ENCODE measurements around the gene DSE. TPM values are rescaled to one million over a fixed set of nuclear protein-coding genes. Genes with fewer than 3 reads are reported as not detected.
A peak's percentile ranks its signal among the peaks of the same experiment; 100 is the strongest.
"Not testable (repeated sequence)": the region's sequence is repeated elsewhere in the genome, so short reads cannot be mapped to it uniquely, and the experiment has no call there.

The DSE gene
- total RNA-seq, 4 donors from 2014 or later: 12.6 to 71.8 (median 16.2) TPM

GRCh38 chr6:116335612-116336215 is 35.0 kb upstream of the DSE start:
- no peak for TF ChIP-seq POLR2A (IDR thresholded peaks at IDR 0.05)
- no peak for TF ChIP-seq CTCF (IDR thresholded peaks at IDR 0.05)
- no peak for DNase-seq
- H3K4me1 ChIP-seq: no peaks in the 10 kb centered on the region

GRCh38 chr6:116338943-116339342 is 31.8 kb upstream of the DSE start:
- Histone ChIP-seq H3K36me3 (no peaks in the 10 kb centered on the region), H3K4me1 (no peaks in the 10 kb centered on the region), H3K27me3 (no peaks in the 10 kb centered on the region), H3K27ac (no peak overlapping the region), H3K9me3 (no peaks in the 10 kb centered on the region), H3K4me3 (no peak overlapping the region)
- DNase-seq: no peak
- TF ChIP-seq POLR2A (IDR thresholded peaks at IDR 0.05): no peak
- no peak for TF ChIP-seq CTCF (IDR thresholded peaks at IDR 0.05)

More at GRCh38 chr6:116335612-116336215, 35.0 kb upstream of the DSE start:
- Histone ChIP-seq H3K9me3 (peaks cover 0 to 3% (median 0%) of the 10 kb centered on the region in 4 donors), H3K27ac (no peak overlapping the region), H3K27me3 (no peaks in the 10 kb centered on the region), H3K36me3 (no peaks in the 10 kb centered on the region), H3K4me3 (no peak overlapping the region)

GRCh38 chr6:116340625-116341024 is 30.1 kb upstream of the DSE start:
- DNase-seq: not testable (repeated sequence)

GRCh38 chr6:116349216-116349615 is 21.5 kb upstream of the DSE start:
- H3K4me1 ChIP-seq: no peaks in the 10 kb centered on the region
- TF ChIP-seq POLR2A (IDR thresholded peaks at IDR 0.05): no peak
- H3K4me3 ChIP-seq: no peak overlapping the region
- no peak overlapping the region for H3K27ac ChIP-seq
- no peak for DNase-seq
- no peaks in the 10 kb centered on the region for H3K36me3 ChIP-seq
- no peaks in the 10 kb centered on the region for H3K27me3 ChIP-seq
- no peaks in the 10 kb centered on the region for H3K9me3 ChIP-seq

More at GRCh38 chr6:116340625-116341024, 30.1 kb upstream of the DSE start:
- H3K4me3 ChIP-seq, H3K4me1 ChIP-seq, H3K36me3 ChIP-seq, H3K27ac ChIP-seq, H3K27me3 ChIP-seq, H3K9me3 ChIP-seq: not testable (repeated sequence)

GRCh38 chr6:116351101-116351500 is 19.6 kb upstream of the DSE start:
- no peak for TF ChIP-seq POLR2A (IDR thresholded peaks at IDR 0.05)
- TF ChIP-seq CTCF (IDR thresholded peaks at IDR 0.05): no peak
- Histone ChIP-seq H3K27ac (no peak overlapping the region), H3K27me3 (no peaks in the 10 kb centered on the region), H3K36me3 (no peaks in the 10 kb centered on the region), H3K4me3 (no peak overlapping the region), H3K4me1 (no peaks in the 10 kb centered on the region), H3K9me3 (no peaks in the 10 kb centered on the region)
- no peak for DNase-seq

- H3K27ac ChIP-seq: peak overlapping the region; percentile 0 to 55 (median 21)
- H3K4me3 ChIP-seq: no peak overlapping the region
- TF ChIP-seq CTCF (IDR thresholded peaks at IDR 0.05) (no peak), POLR2A (IDR thresholded peaks at IDR 0.05) (no peak)
- no peaks in the 10 kb centered on the region for H3K36me3 ChIP-seq
- DNase-seq: no peak
- H3K27me3 ChIP-seq: no peaks in the 10 kb centered on the region
- no peaks in the 10 kb centered on the region for H3K9me3 ChIP-seq
- no peaks in the 10 kb centered on the region for H3K4me1 ChIP-seq
Observed at GRCh38 chr6:116352515-116353471, 18.0 kb upstream of the DSE start.
